ENCODE measurements around the gene ANXA6. TPM values are rescaled to one million over a fixed set of nuclear protein-coding genes. Genes with fewer than 3 reads are reported as not detected.
A peak's percentile ranks its signal among the peaks of the same experiment; 100 is the strongest.

ANXA6 gene
- total RNA-seq, 2 donors from 2014 or later: 204 to 235 TPM

DNA sequence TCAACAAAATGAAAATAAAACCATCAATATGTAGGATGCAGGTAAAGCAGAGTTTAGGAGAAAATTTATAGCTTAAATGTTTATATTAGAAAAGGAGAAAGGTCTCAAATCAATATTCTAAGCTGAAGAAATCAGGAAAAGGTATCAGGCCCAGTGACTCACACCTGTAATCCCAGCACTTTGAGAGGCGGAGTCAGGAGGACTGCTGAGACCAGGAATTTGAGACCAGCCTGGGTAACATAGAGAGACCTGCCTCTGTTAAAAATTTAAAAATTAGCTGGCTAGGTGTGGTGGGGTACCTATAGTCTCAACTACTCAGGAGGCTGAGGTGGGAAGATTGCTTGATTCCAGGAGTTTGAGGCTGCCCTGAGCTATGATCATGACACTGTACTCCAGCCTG is 34.1 kb upstream of the ANXA6 start:
- H3K27ac ChIP-seq (ENCODE audit: low read depth, low read length): no peak overlapping the region
- TF ChIP-seq, protein P1, sequence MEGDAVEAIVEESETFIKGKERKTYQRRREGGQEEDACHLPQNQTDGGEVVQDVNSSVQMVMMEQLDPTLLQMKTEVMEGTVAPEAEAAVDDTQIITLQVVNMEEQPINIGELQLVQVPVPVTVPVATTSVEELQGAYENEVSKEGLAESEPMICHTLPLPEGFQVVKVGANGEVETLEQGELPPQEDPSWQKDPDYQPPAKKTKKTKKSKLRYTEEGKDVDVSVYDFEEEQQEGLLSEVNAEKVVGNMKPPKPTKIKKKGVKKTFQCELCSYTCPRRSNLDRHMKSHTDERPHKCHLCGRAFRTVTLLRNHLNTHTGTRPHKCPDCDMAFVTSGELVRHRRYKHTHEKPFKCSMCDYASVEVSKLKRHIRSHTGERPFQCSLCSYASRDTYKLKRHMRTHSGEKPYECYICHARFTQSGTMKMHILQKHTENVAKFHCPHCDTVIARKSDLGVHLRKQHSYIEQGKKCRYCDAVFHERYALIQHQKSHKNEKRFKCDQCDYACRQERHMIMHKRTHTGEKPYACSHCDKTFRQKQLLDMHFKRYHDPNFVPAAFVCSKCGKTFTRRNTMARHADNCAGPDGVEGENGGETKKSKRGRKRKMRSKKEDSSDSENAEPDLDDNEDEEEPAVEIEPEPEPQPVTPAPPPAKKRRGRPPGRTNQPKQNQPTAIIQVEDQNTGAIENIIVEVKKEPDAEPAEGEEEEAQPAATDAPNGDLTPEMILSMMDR (conservative IDR thresholded peaks at IDR 0.05): no peak
- peaks cover 10% of the 10 kb centered on the region for H3K9me3 ChIP-seq (ENCODE audit: control insufficient read depth, low read length)
- H3K27me3 ChIP-seq (ENCODE audit: control insufficient read depth, insufficient read depth, low read length, poor library complexity, severe bottlenecking): no peaks in the 10 kb centered on the region
- 95 to 100% methylated on average over 1 of the region's 1 CpG for WGBS, 2 experiments (ENCODE audit: insufficient coverage in 1 of 2, insufficient read length in 1 of 2)
- Mint-ChIP-seq H3K36me3 (ENCODE audit: low read depth) (no peaks in the 10 kb centered on the region), H3K27me3 (ENCODE audit: insufficient read depth) (no peaks in the 10 kb centered on the region), H3K4me1 (no peaks in the 10 kb centered on the region), H3K4me3 (no peak overlapping the region), H3K9me3 (peaks cover 5% of the 10 kb centered on the region), H3K27ac (no peak overlapping the region)
- H3K4me3 ChIP-seq (ENCODE audit: low read length): no peak overlapping the region
- no peaks in the 10 kb centered on the region for H3K36me3 ChIP-seq (ENCODE audit: control insufficient read depth, insufficient read depth, low read length)
- no peak overlapping the region for H3K9ac ChIP-seq (ENCODE audit: extremely low read depth, low read length, poor library complexity, severe bottlenecking)
- no peaks in the 10 kb centered on the region for H3K4me1 ChIP-seq (ENCODE audit: control insufficient read depth, insufficient read depth, low read length)
- DNase-seq: peak; percentile 71

- Histone ChIP-seq H3K36me3 (ENCODE audit: control insufficient read depth, insufficient read depth, low read length) (no peaks in the 10 kb centered on the region), H3K4me1 (ENCODE audit: control insufficient read depth, insufficient read depth, low read length) (no peaks in the 10 kb centered on the region), H3K27ac (ENCODE audit: low read depth, low read length) (no peak overlapping the region), H3K4me3 (ENCODE audit: low read length) (no peak overlapping the region), H3K9ac (ENCODE audit: extremely low read depth, low read length, poor library complexity, severe bottlenecking) (no peak overlapping the region), H3K9me3 (ENCODE audit: control insufficient read depth, low read length) (peaks cover 10% of the 10 kb centered on the region), H3K27me3 (ENCODE audit: control insufficient read depth, insufficient read depth, low read length, poor library complexity, severe bottlenecking) (no peaks in the 10 kb centered on the region)
- Mint-ChIP-seq H3K4me1 (no peaks in the 10 kb centered on the region), H3K9me3 (peaks cover 5% of the 10 kb centered on the region), H3K4me3 (no peak overlapping the region), H3K27ac (no peak overlapping the region), H3K27me3 (ENCODE audit: insufficient read depth) (no peaks in the 10 kb centered on the region), H3K36me3 (ENCODE audit: low read depth) (no peaks in the 10 kb centered on the region)
- no peak for DNase-seq
- TF ChIP-seq, protein P1 (conservative IDR thresholded peaks at IDR 0.05): no peak
- WGBS, 2 experiments (ENCODE audit: insufficient coverage in 1 of 2, insufficient read length in 1 of 2): 88 to 100% methylated on average over 1 of the region's 2 CpGs
Observed at GRCh38 chr5:151189151-151189550, 31.6 kb upstream of the ANXA6 start.

- Mint-ChIP-seq H3K27ac (no peak overlapping the region), H3K4me1 (no peaks in the 10 kb centered on the region), H3K4me3 (no peak overlapping the region), H3K27me3 (ENCODE audit: insufficient read depth) (no peaks in the 10 kb centered on the region), H3K9me3 (no peaks in the 10 kb centered on the region), H3K36me3 (ENCODE audit: low read depth) (no peaks in the 10 kb centered on the region)
- WGBS, 2 experiments (ENCODE audit: insufficient coverage in 1 of 2, insufficient read length in 1 of 2): 90 to 99% methylated on average over 4 of the region's 4 CpGs
- Histone ChIP-seq H3K4me3 (ENCODE audit: low read length) (no peak overlapping the region), H3K9me3 (ENCODE audit: control insufficient read depth, low read length) (peaks cover 6% of the 10 kb centered on the region), H3K27ac (ENCODE audit: low read depth, low read length) (no peak overlapping the region), H3K9ac (ENCODE audit: extremely low read depth, low read length, poor library complexity, severe bottlenecking) (no peak overlapping the region), H3K36me3 (ENCODE audit: control insufficient read depth, insufficient read depth, low read length) (no peaks in the 10 kb centered on the region), H3K4me1 (ENCODE audit: control insufficient read depth, insufficient read depth, low read length) (no peaks in the 10 kb centered on the region), H3K27me3 (ENCODE audit: control insufficient read depth, insufficient read depth, low read length, poor library complexity, severe bottlenecking) (no peaks in the 10 kb centered on the region)
- TF ChIP-seq, protein P1 (conservative IDR thresholded peaks at IDR 0.05): no peak
- no peak for DNase-seq
Observed at GRCh38 chr5:151186538-151186937, 29.0 kb upstream of the ANXA6 start.

Data from endodermal cell (in vitro differentiated cells).